Activated T-cell treated with anti-CD3 and anti-CD28 coated beads for 24 hours (primary cell): Measurements from ENCODE around the gene ACOXL.

Source experiments
- DNase-seq: peaks from one replicate; pipeline ENCODE4 v3.0.0-alpha.2; 2020; ENCODE audit warnings: low read depth

ACOXL gene

DNA sequence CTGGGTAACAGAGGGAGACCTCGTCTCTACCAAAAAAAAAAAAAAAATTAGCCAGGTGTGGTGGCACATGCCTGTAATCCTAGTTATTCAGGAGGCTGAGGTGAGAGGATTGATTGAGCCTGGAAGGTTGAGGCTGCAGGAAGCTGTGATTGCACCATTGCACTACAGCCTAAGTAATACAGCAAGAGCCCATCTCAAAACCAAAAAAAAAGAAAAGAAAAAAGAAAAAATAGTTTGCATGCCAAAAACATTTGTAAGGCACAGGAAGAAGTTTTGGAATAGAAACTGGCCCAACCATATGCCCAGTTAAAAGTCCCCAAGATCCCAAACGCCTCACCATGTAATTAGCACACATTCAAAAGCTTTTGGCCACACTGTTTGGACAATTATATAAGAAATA is 13.4 kb upstream of the ACOXL start:
- no peak for DNase-seq

DNA sequence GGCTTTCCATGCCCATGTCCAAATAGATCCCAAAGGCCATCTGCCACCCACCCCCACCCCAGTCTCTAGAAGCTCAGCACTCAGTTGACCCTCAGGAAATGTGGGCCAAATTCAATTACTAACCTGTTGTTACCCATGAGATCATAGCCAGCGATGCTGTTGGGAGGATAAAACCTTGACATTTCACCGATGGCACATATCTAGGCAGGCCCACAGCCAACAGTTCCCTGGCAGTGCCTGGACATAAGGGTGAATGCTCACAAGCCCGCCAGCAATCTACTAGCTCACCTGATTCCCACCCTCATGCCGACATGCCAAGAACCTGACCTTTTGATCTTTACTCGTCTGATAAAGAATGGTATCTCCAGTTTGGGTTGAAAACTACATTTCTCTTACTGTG is 11.8 kb upstream of the ACOXL start:
- DNase-seq, result no peak

DNA sequence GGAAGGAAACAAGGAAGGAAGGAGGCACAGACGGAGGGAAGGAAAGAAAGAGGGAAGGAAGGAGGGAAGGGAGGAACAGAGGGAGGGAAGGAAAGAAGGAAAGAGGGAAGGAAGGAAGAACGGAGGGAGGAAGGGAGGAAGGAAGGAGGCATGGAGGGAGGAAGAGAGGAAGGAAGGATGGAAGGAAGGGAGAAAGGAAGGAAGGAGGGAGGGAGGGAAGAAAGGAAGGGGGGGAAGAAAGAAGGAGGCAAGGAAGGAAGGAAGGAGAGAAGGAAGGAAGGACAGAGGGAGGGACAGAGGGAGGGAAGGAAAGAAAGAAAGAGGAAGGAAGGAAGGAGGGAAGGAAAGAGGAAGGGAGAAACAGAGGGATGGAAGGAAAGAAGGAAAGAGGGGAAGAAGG is 7.6 kb upstream of the ACOXL start:
- no peak for DNase-seq

DNA sequence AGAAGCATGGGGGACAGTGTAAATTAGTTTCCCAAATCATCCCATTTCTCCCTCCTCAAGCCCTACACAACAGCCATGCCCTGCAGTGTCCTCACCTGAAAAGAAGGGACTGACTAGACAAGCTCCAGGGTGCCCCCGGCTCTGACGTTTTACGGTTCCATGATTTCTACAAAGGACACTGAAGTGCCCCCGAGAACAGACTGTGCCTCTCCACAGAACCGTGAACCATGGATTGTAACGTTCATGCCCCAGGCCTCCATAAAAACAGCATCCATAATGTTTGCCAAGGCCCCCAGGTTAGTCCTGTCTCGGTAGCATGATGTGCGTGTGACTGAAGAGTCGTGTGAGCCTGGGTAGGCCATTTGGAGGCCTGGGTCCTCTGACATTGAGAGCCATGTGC is 7.0 kb upstream of the ACOXL start:
- DNase-seq, result no peak

DNA sequence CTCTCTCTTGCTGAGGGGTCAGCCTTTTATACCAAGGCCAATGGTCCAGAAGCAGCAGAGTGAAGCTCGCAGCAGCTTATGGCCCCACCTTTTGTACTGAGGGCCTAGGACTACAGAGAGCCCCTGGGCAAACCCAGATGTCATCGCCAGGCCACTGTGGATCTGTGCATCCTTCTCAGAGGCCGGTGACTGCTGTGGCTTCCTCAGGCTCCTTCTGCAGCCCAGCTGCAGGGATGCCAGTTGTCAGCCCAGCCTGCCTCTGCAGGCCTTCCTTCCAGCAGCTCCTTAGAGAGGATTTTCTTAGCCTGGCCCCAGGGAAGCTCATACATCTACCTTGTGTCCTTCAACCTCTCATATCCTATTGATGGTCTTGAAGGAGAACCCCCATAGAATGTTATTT is 6.5 kb upstream of the ACOXL start:
- DNase-seq, result no peak

DNA sequence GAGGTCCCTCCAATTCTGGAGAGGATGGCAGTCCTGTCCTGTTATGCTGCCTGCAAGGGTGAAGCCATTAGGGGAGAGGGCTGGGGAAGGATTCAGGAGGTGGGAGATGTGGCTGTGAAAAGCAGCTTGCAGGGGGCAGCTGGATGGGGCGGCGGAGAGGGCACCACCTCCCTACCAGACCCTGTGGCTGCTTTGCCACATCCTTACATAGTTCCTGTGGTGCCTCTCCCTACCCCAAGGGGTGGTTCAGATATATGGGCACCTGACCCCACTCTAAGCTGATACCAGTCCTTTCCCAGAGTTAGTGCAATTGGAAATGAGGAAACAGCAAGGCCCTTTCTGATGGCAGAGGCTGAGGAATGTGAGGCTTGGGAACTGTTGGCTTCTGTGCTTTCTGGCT is 6.1 kb upstream of the ACOXL start:
- DNase-seq, result no peak

DNA sequence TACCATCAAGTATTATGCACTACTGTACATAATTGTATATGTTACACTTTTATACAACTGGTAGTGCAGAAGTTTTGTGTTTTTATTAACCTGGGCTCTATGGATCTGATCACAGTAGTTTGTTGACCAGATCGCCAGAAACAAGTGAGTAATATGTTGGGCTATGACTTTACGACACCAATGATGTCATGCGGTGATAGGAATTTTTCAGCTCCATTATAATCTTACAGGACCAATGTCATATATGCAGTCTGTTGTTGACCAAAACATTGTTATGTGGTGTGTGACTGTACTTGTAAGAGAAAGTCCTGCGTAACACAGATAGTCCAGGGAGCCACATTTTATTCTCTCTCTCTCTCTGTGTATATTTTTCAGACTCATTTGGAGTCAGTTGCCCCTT is 4.5 kb upstream of the ACOXL start:
- DNase-seq, result no peak

DNA sequence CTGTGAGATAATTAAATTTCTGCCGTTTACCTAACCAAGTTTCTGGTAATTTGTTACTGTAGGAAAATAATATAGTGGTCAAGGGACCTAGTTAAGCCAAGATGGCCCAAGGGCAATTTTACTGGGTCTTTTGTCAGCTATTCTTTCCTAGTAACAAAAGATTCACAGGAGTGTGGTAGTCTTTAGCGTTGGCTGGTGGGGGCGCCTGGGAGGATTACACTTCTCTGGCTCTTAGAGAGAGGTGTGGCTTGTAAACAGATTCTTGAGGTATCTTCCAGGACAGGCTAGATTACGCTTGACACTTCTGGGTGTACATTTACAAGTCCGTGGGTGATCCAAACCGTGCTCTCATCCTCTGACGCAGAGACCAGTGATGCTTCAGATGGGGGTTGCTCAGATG is 3.3 kb upstream of the ACOXL start:
- no peak for DNase-seq

DNA sequence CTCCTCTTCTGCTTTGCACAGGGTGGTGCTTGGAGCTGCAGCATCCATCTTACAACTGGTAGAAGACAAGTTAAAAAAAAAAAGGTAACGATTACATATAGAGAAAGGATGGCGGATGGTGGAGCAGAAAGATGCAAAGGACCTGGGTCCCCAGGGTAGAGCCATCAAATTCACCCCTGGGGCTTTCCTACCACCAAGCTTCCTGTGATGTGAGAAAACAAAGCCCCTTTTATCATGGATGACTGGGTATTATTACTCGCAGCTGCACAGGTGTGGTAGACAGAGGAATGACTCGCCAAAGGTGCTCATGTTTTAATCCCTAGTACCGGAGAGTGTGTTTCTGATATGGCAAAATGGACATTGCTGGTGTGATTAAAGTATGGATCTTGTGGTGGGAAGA is 1.3 kb upstream of the ACOXL start:
- DNase-seq, result no peak

DNA sequence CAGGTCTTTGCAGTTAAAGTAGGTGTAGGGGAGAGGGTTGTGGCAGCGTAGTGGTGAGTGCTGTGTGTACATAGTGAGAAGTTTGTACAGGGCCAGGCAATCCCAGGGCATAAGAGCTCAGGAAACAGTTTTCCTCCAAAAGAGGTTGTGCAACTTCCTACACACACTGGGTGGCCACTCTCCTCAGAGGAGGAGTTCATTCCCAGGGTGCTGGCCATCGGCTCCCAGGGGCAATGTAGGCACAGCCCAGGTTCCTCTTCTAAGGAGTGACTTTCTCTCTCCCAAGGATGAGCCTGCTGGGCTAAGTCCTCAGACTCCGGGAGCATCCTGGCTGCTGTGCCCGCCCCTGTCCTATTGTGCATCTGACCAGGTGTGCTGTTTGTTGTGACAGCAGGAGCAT is 3.0 kb downstream of the ACOXL start:
- DNase-seq, result no peak

DNA sequence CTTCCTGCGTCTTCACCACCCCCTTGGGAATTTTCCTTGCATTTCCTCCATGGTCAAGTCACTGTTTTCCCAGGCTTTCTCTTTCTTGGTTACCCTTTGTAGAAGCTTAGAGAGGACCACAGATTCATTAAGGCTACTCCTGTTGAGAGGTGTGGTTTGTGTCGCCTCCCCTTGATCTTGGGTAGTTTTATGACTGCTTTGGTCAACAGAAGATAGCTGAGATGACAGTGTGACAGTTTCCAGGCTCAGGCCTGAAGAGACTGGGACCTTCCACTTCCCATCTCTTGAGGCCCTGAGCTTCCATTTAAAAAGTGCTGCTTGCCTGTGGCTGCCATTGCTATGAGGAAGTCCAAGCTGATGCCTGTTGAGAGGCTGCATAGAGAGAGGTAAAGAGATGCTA is 5.4 kb downstream of the ACOXL start:
- DNase-seq, result no peak

DNA sequence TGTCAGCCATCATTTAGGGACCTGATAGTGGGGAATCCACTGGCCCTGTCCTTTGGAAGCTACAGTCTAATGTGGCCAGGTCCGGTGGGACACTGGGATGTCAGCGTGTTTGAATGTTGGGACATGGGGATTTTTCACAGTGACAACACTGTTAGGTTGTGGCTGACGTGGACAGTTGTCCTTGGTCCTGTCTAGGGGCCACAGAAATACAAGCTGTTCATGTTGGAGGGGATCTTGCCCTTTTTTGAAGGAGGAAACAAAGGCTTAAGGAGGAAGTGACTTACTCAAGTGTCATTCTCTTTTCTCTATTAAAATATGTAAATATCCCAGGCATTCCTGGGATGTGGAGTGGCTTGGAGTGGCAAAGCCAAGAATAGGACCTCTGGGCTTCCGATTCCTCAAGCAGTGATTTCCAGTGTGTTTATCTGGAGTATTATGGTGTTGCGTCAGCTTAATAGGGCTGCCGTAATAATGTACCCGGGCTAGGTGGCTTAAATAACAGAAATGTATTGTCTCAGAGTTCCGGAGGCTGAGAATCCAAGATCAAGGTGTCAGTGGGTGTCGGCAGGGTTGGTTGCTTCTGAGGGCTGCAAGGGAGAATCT is 8.5 kb downstream of the ACOXL start:
- DNase-seq, result no peak

DNA sequence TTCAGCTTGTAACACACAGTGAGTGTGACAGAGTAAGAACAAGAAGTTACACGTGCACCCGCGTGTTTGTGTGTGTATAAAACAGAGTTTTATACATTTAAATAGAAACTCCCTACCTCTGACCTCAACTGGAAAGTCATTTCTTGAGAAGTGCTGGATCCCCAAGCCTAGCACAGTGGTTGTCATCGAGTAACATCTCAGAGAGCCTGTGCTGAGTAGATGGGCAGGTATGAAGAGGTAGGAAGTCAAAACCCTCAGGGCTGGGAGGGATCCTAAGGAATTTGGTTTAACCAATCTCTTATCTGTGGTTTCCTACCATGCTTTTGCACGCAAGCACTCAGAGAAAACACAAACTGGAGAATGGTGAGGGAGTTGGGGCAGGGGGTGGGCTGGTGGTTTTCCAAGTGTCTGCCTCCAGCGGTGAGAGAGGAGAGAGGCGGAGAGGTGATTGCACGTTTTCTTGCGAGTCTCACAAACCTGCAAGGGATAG is 9.2 kb downstream of the ACOXL start:
- DNase-seq, result no peak

DNA sequence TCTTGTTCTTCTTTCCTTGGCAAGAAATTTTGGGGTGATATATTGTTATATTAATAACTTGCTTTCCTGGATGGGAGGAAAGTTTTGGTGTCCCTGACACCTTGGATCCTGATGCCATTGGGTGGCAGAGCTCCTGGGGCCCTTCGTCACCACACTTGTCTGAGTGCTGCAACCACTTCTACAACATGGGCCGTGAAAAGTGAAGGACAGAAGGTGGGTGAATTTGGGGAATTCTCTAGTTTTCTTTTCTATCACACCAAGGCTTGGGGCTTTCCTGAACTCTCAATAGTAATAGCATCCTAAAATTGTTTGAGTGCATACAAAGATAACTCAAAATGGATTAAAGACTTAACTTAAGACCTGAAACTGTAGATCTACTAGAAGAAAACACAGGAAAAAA is 10.0 kb downstream of the ACOXL start:
- no peak for DNase-seq

DNA sequence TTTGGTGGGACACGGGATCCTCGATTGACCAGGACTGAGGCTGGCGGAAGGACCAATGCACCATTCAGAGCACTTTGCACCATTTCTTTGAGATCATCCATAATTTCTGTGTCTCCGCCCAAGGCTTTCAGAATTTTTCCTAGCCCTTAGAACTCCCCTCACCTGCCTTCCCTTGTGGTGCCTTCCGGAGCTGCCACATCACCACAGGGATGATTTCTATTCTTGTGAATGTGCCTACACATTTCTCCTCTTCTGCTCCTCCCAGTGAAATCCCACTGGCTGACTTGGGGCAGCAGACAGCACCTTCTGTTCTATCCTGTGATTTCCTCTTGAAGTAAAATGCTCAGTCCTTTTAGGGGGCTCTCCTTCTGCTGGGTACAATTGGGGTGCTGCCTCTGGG is 11.2 kb downstream of the ACOXL start:
- DNase-seq, result no peak

DNA sequence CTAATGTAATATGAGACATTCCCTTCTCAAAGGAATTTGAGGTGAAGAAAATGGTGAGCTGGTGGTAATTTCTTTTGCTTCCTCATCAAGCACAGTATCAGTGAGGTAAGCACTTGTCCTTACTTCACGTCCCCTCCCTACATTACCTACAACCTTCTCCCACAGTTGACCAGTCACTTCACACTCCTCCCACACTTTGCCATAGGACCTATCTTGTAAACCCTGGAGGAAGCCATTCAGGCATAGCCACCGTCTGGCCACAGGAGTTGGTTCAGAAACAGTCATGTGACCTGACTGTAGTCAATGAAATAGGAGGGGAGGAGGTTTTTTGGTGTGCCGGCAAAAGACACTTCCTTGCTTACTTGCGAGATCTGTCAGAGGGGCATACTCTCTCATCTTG is 12.1 kb downstream of the ACOXL start:
- no peak for DNase-seq

DNA sequence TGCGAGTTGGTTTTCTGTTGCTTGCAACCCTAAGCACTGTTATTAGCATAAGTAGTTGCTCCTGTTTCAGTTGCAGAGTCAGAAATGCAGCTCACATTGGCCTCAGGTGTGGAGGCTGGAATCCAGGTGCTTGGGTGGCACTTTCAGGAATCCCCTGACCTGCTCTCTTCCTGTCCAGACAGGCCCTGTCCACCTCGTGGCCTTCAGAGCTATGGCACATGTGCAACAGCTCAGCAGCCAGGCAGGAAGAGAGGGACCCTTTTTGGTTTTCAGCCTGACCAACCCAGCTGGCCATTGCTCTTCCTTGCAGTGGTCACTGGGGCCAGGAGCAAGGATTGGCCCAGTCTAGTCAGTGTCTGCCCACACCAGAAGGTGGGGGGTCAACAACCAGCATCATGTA is 12.7 kb downstream of the ACOXL start:
- DNase-seq, result no peak

DNA sequence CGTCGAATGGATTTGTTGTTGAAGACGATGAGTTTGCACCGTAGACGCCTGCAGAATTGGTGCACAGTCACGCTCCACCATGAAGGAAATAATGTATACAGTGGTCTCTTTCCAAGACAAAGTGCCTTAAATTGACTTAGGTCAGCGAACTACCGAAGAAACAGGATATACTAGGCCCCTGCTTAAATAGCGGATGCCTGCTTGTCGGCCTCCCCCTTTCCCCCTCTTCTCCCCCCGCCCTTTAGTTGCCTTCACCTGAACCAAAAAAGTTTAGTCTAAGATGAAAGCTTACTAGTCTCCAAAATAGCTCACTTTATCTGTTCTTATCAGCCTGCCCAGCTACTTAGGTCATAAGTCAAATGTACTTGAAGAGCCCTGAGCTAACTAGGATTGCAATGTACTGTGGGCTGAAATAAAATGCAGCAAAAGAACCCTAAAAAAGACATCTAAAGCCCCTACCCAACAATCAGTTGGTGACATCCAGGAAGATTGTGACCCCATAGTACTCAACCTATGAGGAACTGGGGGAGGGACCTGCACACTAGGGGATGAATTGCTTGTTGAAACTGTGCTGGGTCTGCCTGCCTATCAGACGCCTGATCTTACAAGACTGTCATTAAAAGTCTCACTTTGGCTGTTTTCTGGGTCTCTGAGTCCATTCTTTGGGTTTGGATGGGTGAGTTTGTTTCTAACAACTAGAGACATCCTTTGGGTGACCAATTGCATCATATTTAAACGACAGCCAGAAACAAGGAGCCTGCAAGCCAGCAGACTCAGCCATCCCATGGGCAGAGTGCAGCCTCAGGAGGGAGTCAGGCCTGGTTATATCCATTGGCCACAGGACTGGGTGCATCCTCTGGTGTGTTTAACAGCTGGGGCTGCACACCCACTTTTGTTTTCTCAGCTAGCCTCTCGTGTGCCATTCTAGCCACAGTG is 14.5 kb downstream of the ACOXL start:
- no peak for DNase-seq

DNA sequence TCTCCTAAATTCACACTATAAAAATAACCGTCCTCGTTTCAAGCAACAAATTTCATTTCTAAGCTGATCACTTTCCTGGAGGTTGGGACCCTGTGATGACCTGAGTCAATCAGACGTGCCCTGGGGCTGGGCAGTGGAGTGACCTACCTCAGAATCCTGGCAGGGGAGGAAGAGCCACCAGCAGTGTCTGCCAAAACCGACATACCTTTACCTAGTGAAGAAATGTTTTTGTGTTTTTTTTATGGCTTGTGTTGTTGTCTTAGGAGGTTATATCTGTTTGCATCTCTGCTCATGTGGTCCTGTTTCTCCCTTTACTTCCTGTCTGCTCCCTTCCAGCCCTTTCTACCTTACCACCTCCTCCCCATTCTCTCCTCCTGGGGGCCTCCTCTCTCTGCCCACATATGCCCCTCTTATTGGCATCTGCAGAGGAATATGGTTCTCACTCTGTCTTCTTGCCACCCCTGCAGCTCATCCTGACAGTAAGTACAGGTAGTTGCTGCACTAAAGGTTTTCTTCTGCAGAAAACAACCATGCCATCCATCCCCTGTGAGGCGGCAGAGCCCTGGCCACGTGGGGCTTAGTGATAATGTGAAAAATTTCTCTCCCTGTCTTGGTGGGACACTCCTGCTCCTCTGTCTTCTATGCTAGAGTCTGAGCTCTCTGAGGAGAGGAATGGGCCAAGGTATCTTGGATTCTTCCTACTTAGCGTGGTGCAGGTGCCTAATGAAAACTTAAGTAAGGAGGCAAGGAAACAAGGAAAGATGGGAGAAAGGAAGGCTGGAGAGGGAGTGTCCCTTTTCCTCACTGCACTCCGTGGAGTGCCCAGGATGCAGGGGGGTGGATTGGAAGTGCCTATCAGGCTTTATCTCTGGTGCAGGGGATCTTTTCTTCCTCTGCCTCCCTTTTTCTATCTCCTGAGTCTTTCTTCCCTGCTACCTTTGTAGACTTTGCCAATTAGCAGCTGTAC is 15.4 kb downstream of the ACOXL start:
- DNase-seq, result no peak

DNA sequence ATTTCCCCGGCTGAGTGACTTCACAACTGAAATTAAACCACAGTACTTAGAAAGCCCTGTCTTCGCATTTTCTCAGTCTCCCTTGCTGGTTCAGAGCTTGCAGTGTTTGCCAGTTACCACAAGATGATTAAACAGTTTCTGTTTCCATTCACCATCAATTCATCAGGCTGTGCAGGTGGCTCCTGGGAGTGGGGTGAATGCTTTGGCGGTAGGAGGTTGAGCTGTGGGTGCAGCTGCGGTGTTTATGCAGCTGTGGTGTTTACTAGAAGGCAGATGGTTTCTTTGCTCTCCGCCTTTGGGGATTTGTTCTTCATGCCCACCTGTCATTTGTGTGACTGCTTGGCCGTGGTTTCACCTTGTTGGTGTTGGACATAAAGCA is 16.1 kb downstream of the ACOXL start:
- peak; percentile 65 for DNase-seq

DNA sequence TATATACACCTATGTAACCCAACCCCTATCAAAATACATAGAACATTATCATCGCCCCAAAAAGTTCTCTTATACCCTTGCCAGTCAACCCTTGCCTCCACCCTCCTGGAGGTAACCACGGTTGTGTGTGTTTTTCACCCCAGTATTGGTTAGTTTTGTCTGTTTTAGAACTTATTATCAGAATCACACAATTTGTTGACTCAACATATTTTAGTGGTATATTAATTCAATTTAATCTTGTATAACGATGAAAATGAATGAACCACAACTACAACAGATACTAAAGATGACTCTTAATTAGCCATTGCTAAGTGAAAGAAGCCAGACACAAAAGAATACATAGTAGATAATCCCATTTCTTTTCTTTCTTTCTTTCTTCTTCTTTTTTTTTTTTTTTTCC is 19.3 kb downstream of the ACOXL start:
- no peak for DNase-seq

DNA sequence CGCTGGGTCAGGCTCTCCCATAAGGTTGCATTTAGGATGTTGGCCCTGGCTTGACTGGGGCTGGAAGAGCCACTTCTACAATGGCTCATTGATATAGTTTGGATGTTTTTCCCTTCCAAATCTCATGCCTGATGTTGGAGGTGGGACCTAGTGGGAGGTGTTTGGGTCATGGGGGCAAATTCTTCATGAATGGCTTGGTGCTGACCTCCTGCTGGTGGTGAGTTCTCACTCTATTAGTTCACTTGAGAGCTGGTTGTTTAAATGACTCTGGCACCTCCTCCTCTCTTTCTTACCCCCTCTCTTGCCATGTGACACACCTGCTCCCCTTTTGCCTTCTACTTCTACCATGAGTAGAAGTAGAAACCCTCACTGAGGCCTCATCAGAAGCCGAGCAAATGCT is 20.5 kb downstream of the ACOXL start:
- DNase-seq, result no peak
